HS-5 (cell line): ENCODE data around the gene SOX9.
A peak's percentile ranks its signal among the peaks of the same experiment; 100 is the strongest.

Experiments used
- DNase-seq: peaks from one replicate; pipeline ENCODE4 v3.0.0-alpha.2; 2012; ENCODE audit warnings: low read depth

SOX9 gene

DNA sequence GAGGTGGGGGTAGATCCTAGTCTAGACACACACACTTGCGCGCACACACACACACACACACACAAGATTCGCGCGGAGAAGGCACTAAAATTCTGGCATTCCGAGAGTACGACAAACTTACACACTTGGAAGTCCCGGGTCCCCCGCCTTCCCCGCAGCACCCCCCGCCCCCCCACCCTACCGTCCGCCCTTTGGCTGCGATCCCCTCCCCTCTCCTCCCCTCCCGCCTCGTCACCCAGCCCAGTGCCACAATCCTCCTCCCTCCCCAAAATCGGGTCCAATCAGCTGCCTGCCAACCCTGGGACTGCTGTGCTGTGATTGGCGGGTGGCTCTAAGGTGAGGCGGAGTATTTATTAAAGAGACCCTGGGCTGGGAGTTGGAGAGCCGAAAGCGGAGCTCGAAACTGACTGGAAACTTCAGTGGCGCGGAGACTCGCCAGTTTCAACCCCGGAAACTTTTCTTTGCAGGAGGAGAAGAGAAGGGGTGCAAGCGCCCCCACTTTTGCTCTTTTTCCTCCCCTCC is at the start of gene SOX9:
Gene SOX9 (plus strand): TSS at position 379 of the 522 bp plus-strand sequence. CDS start 372 bp downstream, outside the sequence.
- peak; percentile 68 for DNase-seq

DNA sequence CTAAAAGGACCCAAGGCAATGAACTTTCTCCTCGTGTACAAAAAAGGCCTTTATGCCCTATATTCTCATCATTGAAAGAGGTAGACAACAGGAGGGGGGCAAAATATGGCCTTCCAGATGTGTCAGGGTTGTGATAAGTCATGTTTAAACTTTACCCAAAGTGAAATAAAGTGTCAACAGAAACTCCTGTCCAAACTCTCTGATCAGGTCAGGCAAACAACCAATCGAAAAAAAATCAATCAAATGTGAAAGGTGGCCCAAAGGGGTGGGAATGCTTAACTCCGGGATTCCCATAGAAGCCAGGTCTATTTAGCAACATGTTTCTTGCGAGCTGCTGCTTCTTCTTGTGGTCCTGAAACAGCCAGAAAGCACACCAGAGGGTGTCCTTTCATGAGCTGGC is 49.5 kb upstream of the SOX9 start:
- DNase-seq = no peak

DNA sequence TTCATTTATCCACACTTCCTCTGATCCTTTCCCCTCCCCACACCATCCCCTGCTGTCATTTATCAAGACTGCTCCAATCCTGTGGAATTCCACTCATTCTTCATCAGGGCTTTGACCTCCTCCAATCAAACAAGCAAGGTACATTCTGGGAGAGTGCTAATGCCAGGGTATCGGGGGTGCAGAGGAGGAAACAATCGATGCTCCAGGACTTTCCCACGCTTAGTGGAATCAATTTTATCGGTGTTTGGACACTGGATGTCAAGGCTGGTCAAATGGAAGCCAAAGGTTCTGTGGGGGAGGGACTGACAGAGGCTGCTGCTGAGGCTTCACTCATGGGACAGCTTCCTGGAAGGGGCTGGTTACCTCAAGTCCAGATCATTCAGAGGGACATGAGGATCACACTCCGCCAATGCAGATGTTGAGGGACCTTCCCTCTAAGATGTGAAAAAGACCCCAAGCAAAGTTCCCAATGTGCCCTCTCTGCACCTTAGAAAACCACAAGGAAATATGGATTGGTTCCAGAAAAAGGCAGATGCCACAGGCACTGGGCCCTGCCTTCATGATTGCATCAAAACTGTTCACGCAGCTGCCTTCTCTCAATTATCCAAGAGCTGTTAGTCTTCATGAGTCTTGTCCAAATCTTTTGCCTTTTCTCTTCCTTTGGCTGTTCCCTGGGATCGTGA is 44.7 kb upstream of the SOX9 start:
- DNase-seq = no peak

DNA sequence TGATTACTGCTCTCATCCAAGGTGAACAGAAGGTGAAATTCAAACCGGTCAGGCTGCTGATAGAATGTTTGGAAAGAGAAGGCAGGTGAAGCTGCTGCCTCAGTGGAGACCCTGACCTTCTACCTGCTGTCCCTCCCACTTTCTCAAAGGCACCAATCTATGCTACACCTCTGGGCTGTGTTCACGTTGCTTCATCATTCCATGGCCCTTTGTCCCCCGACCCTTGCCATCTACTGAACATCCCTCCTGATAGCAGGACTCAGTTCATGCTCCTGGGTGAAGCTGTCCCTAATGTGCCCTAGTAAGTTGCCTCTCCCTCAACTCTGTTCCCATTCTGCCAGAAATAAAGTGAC is 44.2 kb upstream of the SOX9 start:
- DNase-seq = no peak

DNA sequence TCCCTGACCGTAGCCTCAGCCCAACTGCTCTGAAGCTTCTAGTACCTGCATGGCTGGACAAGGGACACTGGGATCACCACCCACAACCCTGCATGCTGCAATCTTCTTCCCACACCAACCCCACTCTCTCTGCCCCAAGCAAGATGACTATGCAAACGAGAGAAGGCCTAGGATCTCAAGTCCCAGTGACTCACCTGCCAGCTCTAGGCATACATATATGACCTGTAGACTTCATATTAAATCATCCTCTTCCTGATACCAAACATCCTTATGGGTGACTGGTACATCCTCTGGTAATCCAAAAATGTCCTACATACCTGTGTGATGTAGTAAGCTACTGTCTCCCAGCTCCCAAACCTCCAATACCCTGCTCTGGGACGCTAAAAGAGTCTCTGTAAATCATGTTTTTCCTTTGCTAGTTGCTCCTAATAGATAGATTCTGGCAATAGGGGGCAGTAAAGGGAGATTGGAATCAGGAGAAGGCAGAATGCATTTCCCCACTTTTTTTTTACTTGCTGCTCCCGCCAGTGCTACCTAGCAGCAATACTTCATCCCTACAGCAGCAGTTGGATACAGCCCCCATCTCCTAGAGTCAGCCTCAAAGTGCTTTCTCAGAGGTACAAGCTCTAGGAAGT is 43.4 kb upstream of the SOX9 start:
- DNase-seq = no peak

DNA sequence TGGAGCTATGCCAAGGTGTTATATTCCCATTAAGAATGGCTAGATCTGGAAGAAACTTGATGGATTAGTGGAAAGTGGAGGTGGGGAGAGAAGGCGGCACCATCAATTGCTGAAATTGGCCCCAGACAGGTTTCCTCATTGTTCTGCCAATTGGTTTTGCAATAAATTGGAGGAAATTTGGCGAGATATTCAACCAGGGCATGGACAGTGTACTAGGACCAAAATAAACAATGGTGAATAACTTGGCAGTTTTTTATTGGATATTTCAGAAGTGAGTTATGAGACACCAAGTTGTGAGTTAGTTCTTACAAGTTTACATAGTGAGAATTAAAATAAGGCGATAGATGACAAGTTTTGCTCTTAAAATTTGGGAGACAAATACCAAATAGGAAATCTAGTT is 41.1 kb upstream of the SOX9 start:
- DNase-seq = no peak

DNA sequence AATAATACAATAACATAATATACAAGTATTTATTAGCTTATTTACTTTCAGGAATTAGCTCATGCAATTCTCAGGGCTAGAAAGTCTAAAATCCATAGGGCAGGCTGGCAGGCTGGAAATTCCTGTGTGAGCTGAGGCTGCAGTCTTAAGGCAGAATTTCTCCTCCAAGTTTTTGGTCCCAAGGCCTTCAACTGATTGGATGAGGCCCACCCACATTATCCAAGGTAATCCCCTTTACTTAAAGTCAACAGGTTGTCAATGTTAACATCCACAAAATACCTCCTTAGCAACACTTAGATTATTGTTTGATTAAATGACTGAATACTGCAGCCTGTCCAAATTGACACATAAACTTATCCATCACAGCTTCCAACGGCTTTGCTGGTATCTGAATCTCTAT is 32.9 kb upstream of the SOX9 start:
- no peak for DNase-seq

DNA sequence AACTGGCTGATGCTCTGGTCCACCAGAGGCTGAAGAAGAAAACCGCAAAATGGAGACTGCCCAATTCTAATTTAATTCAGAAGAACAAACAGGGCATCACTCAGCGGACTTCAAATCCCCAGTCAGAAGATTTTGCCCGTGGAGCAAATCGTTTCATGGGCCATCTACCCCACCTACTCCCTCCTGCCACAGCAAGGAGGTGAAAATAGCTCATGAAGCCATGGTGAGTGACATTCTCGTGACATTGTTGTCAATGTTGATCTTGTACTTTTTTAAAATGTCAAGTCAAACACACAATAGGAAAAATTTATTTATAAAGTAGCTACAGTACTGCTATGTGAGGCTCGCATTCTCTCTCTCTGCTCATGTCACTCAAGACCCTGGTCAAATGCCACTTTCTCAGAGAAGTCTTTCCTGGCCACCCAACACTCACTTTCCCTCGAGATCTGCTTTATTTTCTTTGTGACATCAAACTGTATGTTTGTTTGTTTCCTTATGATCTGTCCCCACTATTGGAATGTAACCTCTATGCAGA is 31.3 kb upstream of the SOX9 start:
- DNase-seq = no peak

DNA sequence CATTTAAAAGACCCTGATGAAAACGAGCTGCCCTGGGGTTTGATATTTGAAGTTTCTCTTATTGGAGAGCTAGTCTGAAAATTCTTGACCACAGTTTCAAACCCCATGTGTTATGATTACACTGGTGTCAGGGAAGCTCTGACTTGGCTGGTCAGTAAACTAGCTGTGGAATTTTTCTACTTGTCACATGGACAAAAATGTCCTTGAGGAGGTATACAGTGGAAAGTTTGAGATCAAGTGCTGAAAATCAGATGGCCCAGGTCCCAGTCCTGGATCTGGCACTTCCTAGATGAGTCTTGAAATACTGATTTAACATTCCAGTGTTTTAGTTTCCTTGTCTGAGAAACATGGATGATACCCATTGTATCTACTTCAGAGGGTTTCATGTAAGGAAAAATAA is 30.7 kb upstream of the SOX9 start:
- no peak for DNase-seq

DNA sequence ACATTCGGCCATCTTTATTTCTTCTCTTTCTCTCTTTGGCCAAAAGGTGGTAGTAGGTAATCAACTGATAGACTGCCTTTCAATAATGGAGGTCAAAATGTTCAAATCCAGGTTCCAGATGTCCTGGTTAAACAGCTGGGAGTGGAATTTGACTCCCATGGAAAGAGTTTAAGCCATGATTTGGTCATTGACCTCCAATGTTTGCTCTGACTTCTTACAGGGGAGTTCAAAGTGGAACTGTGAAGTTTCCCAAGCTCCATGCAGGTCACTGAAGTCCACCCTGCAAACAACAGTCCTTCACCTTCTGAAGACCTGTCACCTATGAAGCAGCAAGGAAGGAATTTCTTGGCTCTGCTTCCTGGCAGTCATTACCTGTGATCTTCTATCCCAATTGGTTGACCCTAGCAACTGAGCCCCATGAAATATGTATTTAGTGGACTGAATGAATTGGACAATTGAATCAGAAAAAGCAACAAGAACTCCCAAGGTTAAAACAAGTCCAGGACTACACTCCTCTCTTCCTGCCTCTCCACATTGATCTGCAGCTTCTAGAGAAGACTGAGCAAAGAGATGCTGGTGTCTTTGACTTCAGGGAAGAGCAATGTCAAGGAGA is 28.0 kb upstream of the SOX9 start:
- no peak for DNase-seq

DNA sequence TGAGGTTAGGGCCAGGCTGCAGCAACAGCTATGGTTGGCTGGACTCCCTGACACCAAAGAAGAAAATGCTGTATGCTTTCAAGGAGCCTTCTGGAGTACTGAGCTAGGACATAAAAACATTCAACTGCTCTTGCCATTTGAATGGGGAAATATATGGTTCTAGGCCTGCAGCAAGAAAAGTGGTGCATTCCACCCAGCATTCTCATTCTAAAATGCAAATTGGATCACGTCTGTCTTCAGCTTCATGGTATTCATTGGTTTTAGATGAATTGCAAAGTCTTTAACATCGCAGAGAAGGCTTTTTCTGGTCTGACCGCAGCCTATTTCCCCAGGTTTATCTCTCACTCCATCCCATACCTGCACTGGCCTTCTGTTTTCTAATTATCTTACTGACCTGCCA is 27.1 kb upstream of the SOX9 start:
- no peak for DNase-seq

DNA sequence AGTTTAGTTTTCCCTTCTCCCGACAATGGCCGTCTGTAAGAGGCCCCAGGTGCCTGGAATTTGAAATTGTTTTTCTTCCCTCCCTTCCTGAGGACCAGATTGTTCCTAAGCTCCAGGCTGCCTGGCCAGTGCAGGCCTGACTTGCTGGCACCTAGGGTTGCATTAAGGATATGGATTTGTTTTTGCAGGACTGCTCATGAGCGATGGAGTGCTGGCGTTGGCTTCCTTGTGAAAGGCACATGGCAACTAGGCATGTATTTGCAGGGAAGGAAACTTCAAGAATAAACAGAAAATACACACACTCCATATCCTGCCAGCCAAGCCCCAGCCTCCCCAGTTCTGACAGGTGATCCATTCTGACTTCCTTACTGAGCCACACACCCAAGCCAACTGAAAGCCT is 25.5 kb upstream of the SOX9 start:
- no peak for DNase-seq

DNA sequence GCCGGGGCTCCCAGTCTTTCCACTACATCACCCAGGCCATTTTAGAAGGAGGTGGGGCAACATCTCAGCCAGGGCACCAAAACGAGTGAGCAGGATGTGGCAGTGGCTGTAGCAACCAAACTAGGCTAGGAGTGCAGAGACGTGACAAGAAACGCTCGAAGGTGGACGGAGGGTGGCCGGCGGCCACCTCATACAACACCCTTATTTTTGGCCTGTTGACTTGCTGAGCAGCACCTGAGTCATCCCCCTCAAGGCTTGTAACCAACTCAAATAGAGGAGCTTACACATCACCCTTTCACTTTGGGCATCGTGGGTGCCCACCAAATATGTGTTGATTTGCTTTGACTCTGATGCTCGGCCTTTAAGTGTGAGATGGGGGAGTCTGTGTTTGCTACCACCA is 23.7 kb upstream of the SOX9 start:
- no peak for DNase-seq

DNA sequence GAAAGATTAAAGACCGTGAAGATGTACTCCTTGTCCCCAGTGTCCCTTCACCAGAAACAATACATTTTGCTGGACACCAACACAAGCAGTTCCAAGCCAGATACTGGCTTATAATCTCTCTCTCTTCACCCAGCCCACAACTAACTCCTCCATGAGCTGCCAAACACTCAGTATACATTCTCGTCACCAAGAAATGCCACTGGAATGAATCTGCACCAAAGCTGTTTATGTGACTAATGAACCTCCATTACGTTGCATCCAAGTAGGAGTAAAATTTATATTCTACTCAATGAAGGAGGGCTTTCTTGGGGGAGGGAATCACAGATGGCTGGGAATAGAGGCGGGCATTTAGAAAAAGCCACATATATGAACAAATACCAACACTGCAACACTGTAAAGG is 20.9 kb upstream of the SOX9 start:
- DNase-seq = no peak

DNA sequence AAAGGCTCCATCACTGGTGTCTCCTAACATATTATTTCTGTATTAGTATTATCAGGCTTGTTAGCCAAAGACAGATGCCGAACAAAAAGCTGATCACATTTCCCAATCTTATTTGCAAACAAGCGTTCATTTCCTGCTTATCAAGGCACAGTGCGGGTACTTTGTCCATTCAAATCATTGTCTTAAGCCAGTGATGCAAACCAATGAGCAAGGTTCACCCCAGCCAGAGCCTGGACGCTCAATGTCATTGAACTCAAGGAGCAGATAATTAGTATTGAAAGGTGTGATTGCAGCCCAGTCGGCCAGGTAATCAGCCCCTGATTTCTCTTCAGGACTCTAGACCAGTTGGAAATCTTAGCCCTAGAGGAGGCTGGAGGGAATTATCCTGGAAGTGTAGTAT is 20.4 kb upstream of the SOX9 start:
- DNase-seq = no peak

DNA sequence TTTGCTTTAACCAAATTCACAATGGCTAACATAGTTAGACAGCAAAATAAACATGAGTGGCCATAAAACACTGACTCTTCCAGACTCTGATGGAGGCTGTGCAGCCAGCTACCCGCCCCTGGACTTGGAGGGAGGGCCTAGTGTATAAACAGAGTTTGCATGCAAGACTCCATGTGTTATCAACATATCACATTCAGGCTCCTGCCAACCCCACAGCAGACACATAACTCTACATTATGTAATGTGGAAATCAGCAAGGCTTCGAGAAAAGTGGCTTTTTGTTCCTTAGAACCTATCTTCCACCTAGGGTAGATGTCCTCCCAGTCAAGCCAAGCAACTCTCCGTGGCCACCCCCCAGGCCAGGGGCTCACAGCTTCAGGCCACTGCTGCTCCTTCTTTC is 19.3 kb upstream of the SOX9 start:
- no peak for DNase-seq

DNA sequence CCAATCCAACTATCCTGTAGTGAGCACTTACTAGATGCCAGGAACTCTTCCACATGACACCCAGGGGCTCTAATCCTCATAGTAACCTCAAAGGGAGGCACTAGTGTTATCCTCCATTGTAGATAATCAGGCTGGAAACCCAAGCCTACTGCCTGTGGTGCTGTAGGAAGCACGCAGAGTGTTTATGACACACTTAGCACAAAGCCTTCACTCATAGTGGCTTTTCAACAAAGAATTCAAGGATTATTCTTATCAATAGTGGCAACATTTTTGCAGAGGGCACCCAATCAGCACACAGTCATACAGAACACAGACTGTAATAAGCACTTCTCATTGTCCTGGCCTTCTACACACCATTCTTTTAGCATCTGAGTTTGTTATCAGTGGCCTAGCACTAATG is 18.5 kb upstream of the SOX9 start:
- no peak for DNase-seq

DNA sequence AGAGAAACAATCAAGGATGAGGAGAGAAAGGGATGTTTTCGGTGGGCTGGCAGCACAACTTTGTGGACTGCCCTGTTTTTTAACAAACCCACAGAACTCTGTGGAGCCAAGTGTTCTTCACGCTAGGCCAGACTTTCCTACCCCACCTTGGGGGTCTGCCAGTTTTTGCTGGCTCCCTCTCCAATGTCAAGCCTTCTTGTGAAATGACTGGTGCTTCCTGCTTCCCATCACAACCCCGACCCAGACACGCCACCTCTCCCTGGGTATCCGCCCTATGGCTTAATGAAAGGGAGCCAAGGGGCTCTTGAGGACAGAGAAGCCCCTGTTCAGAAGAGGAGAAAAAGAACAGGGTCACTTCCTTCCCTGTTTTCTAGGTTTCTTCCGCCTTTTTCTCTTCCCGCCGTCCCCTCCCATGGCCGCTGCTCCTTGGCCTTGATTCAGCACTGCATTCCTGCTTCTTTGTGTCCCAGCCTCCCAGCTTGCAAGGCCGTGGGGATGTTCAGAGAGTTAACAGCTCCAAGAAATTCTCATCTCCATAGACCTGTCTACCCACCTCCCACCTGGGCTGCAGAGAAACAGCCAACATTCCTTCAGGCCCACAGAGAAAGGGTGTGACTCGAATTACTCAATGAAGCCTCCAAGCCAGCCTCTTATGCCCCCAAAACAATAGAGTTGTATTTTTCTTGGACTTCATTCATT is 16.5 kb upstream of the SOX9 start:
- no peak for DNase-seq

DNA sequence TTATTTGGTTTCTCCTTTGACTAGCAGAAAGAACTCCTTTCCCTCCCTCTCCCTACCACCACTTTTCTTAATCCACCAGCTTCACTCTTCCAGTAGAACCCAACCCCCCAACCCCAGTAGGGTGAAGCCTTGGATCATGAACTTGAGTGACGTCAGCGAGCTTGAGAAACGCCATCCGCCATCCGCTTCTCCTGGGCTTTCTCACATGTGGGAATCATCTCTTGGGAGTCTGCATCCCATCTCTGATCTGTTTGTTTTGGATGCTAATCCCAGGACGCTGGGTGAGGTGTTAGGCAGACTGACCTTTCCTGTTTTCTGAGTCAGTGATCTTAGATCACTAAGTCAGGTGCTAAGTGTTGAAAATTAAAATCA is 16.0 kb upstream of the SOX9 start:
- no peak for DNase-seq

DNA sequence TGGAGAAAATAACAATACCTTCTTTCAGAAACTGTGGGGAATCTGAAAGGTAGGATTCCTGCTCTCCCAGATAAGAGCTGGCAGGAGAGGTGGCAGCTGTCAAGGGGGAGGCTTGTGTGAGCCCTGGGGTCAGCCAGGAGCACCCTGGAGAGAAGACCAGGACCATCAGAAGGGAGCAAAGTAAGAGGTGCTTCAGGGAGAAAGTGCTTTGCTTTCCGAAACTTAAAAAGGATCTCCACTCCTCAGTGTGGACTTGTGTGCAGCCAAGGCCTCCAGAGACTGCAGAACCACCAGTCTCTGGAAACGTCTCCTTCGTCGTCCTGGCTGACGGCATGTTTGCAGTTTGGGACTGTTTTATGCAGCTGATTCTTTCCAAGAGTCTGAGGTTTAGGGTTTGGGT is 13.7 kb upstream of the SOX9 start:
- DNase-seq = no peak

DNA sequence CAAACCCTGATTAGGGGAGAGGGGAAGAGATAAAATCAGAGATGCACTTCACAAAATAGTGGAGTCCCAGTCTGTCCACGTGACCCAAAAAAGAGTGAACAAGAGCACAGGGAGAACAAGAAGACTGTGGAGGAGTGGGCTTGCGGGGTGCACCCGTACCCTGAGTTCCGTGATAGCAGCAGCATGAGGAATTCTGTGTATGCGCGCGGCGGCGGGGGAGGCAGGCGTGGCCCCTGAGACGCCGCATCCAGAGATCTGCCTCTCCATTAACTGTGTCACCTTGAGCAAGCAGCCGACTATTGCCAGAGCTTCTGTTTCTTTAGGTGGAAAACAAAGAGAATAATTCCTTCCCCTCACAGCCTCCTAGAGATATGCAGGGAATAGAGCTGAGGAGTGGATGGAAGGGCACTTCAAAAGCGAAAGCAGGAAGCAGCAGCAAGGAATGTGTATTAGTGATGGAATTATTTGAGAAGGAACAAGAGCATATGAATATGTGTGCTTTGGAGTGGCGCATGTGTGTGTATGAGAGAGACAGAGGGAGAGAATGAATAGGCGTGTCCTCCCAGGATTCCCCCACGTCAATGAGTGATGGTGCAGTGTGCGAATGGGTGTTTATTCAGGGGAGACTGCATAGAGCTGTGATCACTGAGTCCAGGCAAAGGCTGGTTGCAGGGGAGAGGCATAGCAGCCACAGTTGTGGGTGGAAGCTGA is 10.4 kb upstream of the SOX9 start:
- no peak for DNase-seq

DNA sequence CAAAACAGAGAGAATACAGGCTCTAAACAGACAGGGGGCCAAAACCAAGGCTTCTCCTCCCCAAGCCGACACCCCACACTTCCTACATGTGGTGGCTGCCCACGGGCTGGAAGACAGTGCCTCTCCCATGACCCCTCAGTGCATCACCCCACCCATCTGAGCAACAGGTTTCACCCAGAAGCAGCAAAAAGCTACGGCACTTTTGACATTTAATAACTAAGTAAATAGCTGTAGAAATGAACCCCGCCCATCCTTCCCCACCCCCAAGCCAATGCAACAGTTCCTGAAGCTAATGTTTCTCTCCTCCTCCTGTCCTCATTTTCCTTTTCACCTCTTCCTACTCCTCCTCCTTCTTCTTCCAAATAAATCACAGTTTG is 9.9 kb upstream of the SOX9 start:
- no peak for DNase-seq
